Measurements from ENCODE around the gene TBRG1. TPM values are rescaled to one million over a fixed set of nuclear protein-coding genes. Genes with fewer than 3 reads are reported as not detected.
"Not testable (repeated sequence)": the region's sequence is repeated elsewhere in the genome, so short reads cannot be mapped to it uniquely, and the experiment has no call there.

Gene TBRG1, protein sequence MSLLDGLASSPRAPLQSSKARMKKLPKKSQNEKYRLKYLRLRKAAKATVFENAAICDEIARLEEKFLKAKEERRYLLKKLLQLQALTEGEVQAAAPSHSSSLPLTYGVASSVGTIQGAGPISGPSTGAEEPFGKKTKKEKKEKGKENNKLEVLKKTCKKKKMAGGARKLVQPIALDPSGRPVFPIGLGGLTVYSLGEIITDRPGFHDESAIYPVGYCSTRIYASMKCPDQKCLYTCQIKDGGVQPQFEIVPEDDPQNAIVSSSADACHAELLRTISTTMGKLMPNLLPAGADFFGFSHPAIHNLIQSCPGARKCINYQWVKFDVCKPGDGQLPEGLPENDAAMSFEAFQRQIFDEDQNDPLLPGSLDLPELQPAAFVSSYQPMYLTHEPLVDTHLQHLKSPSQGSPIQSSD
- polyA plus RNA-seq (2013, experiment 1 of 2; ENCODE audit: insufficient read length): 28.2 TPM
- polyA plus RNA-seq (2013, experiment 2 of 2; ENCODE audit: insufficient read length): 21.2 TPM

GRCh38 chr11:124622531-124623451 lies at the start of gene TBRG1:
TSS of gene TBRG1 (plus strand) at chr11:124622864. CDS start at chr11:124623084, 220 bp downstream.
- peak; percentile 92 for DNase-seq

- DNase-seq: no peak
Measured at GRCh38 chr11:124577716-124578427, 44.8 kb upstream of the TBRG1 start.

DNA sequence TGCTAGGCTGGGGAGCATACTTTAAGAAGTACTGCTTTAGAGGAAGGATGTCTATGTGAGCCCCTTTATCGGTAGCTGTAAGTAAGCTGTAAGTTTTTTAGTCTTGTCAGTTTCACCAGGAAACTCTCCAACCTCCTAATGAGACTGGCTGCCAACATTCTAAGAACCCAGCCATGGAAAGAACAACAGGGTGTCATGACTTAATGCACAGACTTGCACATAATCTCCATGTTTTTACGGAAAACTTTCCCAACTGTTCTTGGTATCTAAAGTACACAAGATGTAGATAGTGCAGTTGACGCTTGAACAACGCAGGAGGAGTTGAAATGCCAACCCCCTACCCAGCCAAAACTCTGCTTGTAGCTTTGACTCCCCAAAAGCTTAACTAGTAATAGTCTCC lies 43.9 kb upstream of the TBRG1 start:
- DNase-seq: no peak

DNA sequence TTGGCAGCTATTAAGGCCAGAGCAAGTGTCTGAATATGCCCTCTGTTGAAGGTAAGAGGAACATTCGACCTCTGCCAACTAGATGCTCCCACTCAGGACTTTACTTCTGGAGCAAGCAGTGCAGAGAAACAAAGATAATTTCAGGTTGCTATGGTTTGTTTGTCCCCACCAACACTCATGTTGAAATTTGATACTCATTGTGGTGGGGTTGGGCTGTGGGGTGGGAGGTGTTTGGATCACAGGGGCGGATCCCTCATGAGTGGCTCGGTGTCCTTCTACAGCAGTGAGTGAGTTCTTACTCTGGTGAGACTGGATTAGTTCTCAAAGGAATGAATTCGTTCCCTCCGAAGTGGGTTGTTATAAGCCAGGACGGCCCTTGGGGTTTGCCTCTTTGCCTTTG lies 40.8 kb upstream of the TBRG1 start:
- DNase-seq: no peak

- DNase-seq: no peak
Measured at GRCh38 chr11:124582565-124582964, 40.1 kb upstream of the TBRG1 start.

DNA sequence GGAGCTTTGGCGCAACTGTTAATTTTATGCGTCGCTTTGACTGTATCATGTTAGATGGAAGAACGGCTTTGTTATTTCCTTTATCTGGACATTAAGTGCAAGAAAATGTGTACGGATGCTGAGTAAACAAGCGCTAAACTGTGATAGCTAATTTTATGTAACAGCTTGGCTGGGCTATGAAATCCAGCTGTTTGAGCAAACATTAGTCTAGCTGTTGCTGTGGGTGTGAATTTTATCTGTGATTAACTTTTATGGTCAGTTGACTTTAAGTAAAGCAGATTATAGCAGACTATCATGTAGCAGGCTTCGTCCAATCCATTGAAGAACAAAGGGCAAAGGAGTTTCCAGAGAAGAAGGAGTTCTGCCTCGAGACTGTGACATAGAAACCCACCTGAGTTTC lies 38.9 kb upstream of the TBRG1 start:
- no peak for DNase-seq

GRCh38 chr11:124584681-124585372 lies 37.8 kb upstream of the TBRG1 start:
- DNase-seq: no peak

GRCh38 chr11:124586238-124586860 lies 36.3 kb upstream of the TBRG1 start:
- peak; percentile 59 for DNase-seq

DNA sequence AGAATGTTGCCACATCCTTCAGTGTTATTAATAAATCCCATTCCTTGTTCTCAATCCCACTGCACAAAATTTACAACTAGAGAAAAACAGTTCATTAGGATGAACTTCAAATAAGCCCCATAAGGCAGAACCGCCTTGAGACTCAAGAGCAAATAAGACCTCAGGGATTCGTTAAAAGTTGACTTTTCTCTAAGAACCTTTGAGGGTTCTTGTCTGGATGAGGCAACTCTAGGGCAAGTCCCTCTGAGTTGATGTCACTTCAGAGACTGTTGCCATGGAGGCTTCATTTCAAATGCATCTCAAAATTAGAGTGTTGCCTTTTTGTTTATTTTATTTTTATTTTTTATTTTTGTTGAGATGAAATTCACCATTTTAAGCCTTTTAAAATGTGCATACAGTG lies 31.2 kb upstream of the TBRG1 start:
- DNase-seq: no peak

DNA sequence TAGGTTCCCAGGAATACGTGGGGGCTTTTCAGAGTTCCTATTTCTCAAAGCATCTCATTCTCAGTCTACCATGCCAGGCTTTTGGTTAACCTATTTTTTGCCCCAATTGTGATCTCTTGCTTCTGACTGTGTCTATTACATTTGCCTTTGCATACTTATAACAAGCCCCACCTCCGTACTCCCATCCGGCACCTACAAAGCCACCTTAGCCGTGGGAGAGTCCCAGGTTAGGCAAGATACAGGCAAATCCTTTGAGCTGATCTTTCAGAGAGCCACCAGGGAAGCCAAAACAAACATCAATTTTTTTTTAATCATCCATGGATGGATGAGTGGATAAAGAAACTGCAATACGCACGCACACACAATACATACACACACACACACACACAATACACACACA lies 30.0 kb upstream of the TBRG1 start:
- no peak for DNase-seq

- DNase-seq: no peak
Measured at GRCh38 chr11:124595302-124595701, 27.4 kb upstream of the TBRG1 start.

DNA sequence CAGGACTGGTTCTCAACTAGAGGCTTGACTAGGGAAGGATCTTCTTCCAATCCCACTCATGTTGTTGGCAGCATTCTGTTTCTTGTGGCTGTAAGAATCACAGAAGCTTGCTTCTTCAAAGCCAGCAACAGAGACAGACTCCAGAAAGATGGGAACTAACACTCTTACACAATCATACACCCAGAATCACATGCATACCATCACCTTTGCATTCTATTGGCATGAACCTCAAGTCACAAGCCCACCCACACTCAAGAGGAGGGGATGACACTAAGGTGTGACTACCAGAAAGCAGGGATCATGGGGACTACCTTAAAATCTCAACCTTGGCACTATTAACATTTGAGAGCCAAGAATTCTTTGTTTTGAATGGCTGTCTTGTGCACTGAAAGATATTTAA lies 25.0 kb upstream of the TBRG1 start:
- DNase-seq: no peak

DNA sequence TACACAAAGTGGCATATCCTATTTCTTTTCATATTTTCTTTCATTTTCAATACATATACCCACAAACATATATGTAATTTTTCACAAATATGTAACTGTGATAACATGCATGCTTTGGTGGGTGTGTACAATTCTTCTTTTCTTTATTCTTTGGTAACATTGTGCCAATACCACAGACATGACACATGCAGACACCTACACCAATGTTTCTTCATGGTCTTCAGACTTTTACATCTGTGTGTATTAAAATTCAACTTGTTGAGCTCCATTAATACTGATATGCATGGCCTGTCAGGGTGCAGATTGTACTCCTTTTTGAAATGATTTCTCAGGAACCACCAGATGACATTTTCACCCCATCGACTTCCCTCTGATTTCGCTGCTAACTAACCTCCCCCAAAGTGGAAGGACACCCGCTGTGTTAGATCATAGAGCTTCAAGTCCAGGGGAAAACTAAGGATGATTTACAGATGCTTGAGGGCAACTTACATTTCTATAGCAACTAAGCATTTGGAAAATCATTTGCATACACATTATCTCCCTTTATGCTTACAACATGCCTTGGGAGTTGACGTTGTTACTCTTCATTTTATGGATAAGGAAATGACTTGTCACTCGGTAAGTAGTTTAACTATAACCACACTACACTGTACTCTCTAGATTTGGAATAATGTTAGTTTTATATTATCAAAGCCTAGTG lies 21.9 kb upstream of the TBRG1 start:
- DNase-seq: no peak

GRCh38 chr11:124602193-124602592 lies 20.5 kb upstream of the TBRG1 start:
- DNase-seq: peak; percentile 66

- not testable (repeated sequence) for DNase-seq
Measured at GRCh38 chr11:124602723-124603122, 19.9 kb upstream of the TBRG1 start.

GRCh38 chr11:124605719-124606118 lies 16.9 kb upstream of the TBRG1 start:
- no peak for DNase-seq

GRCh38 chr11:124608147-124608546 lies 14.5 kb upstream of the TBRG1 start:
- DNase-seq: no peak

DNA sequence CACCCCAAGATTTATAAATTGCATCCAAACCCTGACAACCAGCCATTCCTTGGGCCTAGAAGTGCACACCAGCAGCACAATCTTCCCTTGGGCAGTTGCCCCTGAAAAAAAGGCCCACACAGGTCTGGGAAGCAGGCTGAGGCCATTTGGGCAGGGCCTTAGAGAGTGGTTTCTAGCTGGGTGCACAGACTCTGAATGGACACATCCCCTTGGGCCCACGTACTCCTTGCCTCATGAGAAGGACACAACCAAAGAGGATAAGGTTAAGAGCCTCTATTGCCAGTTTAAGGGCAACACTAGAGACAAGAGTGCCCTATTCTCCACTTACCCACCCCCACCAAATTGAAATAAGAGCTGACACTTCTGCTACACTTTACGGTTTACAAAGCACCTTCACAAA lies 12.4 kb upstream of the TBRG1 start:
- no peak for DNase-seq

GRCh38 chr11:124611064-124611463 lies 11.6 kb upstream of the TBRG1 start, which contains the start of gene PANX3:
TSS of gene PANX3 (plus strand) at chr11:124611428. CDS start at chr11:124611557, 129 bp downstream.
- DNase-seq: no peak

DNA sequence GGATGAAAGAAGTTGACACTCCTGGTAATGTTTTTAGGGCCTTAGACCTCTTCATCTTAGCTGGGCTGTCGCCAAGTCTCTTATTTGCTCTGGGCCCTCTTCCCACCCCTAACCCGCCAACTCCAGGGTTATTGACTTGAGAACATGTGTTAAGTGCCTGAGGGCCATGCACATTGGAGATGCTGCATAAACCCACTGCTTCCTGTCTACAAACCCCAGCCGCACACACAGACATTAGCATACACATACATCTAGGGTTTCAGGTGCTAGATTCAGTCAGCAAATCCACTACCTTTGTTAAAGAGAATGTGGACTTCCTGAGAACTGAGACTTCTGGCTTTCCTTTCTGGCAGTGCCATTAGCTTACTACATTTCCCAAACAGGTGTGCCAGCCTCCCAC lies 10.6 kb upstream of the TBRG1 start:
- no peak for DNase-seq
